EL (cell line): Measurements from ENCODE around the gene ARNT2.
A peak's percentile ranks its signal among the peaks of the same experiment; 100 is the strongest.

Experiments
- DNase-seq: peaks from one replicate; pipeline ENCODE4 v3.0.0-alpha.2; 2016

Gene ARNT2

GRCh38 chr15:80581976-80582375, 177.8 kb downstream of the ARNT2 start:
- peak; percentile 10 for DNase-seq

- no peak for DNase-seq
Observed at GRCh38 chr15:80582816-80583423, 178.7 kb downstream of the ARNT2 start.

GRCh38 chr15:80584561-80584964, 180.4 kb downstream of the ARNT2 start:
- no peak for DNase-seq

- DNase-seq, result no peak
Observed at GRCh38 chr15:80584973-80585525, 180.9 kb downstream of the ARNT2 start.

GRCh38 chr15:80585544-80586018, 181.4 kb downstream of the ARNT2 start:
- DNase-seq, result no peak

GRCh38 chr15:80586161-80586560, 182.0 kb downstream of the ARNT2 start:
- DNase-seq, result no peak

GRCh38 chr15:80587007-80587406, 182.8 kb downstream of the ARNT2 start:
- no peak for DNase-seq

GRCh38 chr15:80587816-80588456, 183.8 kb downstream of the ARNT2 start:
- DNase-seq, result peak; percentile 60

GRCh38 chr15:80588801-80589200, 184.6 kb downstream of the ARNT2 start:
- peak; percentile 95 for DNase-seq

GRCh38 chr15:80590761-80591355, 186.7 kb downstream of the ARNT2 start:
- no peak for DNase-seq

GRCh38 chr15:80591471-80591870, 187.3 kb downstream of the ARNT2 start:
- no peak for DNase-seq

- DNase-seq, result no peak
Observed at GRCh38 chr15:80591938-80592825, 188.0 kb downstream of the ARNT2 start.

- no peak for DNase-seq
Observed at GRCh38 chr15:80593486-80594030, 189.4 kb downstream of the ARNT2 start.

- DNase-seq, result no peak
Observed at GRCh38 chr15:80594091-80594889, 190.1 kb downstream of the ARNT2 start.

- DNase-seq, result peak; percentile 17
Observed at GRCh38 chr15:80595396-80595795, 191.2 kb downstream of the ARNT2 start.

- DNase-seq, result no peak
Observed at GRCh38 chr15:80596521-80596976, 192.4 kb downstream of the ARNT2 start.

GRCh38 chr15:80597076-80597475, 192.9 kb downstream of the ARNT2 start:
- no peak for DNase-seq

GRCh38 chr15:80599359-80599758, 195.2 kb downstream of the ARNT2 start:
- peak; percentile 81 for DNase-seq

- no peak for DNase-seq
Observed at GRCh38 chr15:80600626-80601025, 196.4 kb downstream of the ARNT2 start.

- DNase-seq, result no peak
Observed at GRCh38 chr15:80601256-80601655, 197.1 kb downstream of the ARNT2 start.
